ENCODE results near the gene HSF5.
A peak's percentile ranks its signal among the peaks of the same experiment; 100 is the strongest.

HSF5 gene

DNA sequence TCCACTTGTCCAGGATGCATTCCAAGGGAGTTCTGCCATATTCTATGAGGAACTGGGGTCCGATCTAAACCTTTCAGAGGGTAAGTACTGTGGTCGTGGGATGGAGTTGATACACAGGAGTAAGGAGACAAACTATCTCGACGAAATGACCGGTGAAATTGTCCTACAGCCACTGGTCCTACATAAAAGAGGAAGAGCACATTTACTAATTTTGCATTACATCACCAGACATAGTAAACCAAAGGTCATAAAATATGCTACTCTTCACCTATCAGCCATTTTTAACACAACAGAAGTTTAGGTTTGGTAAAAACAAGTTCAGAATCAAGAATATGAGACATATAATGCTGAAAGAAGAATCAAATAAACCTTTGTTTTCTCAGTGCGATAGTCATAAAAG, 8.1 kb downstream of the HSF5 start:
- no peak for DNase-seq

DNA sequence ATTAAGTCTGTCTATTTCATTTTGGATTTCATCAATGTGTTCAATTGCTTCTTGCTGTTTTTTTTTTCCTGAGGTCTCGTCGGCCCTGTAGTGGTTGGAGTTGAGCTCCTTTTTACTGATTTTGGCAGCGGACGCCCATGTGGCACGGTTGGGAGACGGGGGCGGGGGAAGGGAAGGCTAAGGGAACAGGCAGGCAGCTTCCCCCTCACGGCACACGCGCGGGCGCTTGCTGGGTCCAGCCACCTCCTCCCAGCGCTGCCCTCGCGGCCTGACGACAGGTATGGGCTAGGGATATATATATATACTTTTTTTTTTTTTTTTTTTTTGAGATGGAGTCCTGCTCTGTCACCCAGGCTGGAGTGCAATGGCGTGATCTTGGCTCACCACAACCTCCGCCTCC, 11.4 kb downstream of the HSF5 start:
- DNase-seq: no peak

DNA sequence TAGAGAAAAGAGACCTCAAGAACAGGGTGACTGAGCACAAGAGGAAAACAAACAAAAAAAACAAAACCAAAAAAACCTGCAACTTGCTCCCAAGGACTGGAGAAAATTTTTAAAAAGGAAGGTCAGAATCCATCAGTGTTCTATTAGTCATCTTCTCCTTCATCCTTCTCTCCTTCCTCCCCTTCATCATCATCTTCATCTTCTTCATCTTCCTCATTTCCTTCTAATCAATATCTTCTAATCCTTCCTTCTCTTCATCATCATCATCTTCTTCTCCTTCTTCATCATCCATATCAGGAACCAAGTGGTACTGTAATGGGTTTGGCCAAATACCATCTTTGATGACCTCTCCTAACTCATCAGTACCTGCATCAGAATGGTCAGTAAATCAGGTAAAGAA, 12.2 kb downstream of the HSF5 start:
- DNase-seq: no peak

DNA sequence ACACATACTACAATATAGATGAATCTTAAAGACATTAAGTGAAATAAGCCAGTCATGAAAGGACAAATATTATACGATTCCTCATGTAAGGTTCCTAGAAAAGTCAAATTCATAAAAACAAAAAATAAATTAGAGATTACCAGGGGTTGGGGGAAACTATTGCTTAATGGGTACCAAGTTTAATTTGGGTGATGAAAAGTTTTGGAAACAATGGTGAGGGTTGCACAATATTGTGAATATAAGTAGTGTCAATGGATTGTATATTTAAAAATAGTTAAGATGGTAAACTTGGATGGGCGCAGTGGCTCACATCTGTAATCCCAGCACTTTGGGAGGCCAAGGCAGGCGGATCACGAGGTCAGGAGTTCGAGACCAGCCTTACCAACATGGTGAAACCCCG, 17.9 kb downstream of the HSF5 start:
- no peak for DNase-seq

GRCh38 chr17:58468944-58469343, 19.3 kb downstream of the HSF5 start:
- no peak for DNase-seq

- no peak for DNase-seq
These were observed 32.7 kb downstream of the HSF5 start for GRCh38 chr17:58455491-58455890.

GRCh38 chr17:58452738-58453137, 35.5 kb downstream of the HSF5 start:
- DNase-seq: no peak

DNA sequence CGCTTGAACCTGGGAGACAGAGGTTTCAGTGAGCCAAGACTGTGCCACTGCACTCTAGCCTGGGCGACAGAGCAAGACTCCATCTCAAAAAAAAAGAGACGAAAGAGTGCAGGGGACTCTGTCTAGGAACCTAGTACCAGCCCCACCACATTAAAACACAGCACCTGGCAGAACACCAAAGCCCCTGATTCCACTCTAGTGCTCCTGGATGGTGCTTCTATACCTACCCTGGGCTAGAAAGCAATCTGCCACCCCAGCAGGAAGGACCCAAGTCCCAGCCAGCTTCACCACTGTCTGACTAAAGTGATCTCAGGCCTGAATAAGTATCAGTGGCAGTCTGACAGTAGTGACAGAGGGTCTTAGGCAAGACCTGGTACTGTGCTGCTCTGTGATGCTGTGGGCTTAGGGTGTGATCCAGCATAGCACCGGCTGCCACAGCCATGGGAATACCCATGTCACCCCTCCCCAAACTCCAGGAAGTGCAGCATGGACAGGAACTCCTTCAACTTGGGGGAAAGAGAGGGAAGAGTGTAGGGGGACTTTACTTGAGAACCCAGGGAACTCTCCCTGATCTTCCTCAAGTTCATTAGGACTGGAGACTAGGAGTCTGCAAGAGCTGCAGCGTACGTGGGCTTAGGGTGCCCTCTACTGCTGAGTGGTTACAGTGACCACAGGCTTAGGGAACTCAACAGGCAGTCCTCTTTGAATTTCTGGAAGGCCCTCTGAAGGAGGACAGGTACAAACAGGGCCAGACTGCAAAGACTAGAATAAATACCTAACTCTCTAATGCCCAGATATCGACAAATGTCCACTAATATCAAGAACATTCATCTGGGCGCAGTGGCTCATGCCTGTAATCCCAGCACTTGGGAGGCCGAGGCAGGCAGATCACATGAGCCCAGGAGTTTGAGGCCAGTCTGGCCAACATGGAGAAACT, 40.9 kb downstream of the HSF5 start:
- DNase-seq: peak; percentile 56

DNA sequence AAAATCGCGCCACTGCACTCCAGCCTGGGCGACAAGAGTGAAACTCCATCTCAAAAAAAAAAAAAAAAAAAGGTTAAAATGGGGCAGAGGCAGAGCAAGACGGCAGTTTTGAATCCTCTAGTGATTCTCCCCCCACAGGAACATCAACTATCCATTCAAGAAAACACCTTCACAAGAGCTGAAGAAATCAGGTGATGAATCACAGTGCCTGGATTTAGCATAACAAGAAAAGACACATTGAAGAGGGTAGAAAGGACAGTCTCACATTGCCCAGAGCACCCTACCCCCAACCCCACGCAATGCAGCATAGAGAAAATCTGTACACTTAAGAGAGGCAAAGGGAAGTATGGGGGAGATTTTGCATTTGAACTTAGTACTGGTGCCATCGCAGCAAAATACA, 42.1 kb downstream of the HSF5 start:
- no peak for DNase-seq

DNA sequence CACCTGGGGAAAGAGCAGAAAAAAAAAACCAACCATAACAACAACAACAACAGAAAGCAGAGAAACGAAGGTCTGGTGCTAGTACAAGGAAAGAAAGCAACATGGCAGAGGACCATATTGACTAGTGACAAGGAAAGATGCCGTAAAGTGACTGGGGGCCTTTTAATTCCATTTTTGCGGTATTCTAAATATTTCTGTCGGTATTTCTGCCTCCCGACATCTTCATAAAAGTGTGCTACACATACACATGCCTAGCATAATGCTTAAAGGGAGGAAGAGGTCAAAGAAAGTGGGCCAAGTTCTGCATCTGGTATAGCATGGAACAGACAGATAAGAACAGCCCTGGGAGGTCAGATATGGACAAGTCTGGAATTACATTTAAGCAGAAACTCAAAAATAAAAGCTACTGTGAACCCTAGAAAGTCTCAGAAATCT, 51.4 kb downstream of the HSF5 start:
- DNase-seq: no peak

- DNase-seq: no peak
These were observed 52.0 kb downstream of the HSF5 start for GRCh38 chr17:58436245-58436644.

DNA sequence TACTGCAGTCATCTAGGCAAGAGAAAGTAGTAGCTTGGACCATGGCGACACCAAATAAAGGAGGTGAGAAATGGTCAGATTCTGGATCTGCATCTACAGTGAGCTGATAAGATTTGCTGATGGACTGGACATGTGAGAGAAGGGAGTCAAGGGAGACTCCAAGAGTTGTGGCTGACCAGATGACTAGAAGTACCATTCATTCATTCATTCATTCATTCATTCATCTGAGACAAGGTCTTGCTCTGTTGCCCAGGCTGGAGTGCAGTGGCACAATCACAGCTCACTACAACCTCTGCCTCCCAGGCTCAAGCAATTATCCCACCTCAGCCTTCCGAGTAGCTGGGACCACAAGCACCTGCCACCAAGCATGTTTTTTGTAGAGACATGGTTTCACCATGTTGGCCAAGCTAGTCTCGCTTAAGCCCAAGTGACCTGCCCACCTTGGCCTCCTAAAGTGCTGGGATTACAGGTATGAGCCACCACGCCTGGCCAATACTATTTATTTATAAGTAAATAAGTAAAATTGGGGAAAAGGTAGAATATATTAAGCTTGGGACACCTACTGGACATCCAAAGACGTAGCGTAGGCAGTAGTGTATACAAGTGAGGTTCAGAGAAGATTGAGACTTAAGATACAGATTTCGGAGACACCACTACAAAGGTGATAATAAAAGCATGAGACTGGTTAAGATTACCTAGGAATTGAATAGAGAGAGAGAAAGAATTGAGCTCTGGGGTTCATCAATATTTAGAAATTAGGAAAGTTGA, 55.2 kb downstream of the HSF5 start:
- no peak for DNase-seq

GRCh38 chr17:58427807-58428206, 60.4 kb downstream of the HSF5 start:
- no peak for DNase-seq

DNA sequence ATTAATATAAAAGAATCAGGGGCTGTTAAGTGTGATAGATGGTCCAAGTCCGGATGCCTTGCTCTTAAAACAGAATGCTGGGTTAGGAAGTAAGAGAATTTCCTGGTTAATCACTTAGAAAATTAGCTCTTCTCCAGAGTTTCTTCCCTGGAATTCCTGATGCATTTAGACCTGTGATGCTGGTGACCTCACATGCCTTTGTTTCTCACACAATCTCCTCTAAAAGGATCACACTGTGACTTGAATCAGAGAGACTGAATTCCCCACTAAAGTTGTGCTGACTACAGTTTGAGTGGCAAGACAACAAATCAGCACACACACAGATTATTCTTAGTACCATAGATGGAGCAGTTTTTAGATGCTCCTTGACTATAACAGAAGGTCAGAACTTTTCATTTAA, 66.5 kb downstream of the HSF5 start:
- no peak for DNase-seq

- DNase-seq: no peak
These were observed 67.4 kb downstream of the HSF5 start for GRCh38 chr17:58420827-58421226.

DNA sequence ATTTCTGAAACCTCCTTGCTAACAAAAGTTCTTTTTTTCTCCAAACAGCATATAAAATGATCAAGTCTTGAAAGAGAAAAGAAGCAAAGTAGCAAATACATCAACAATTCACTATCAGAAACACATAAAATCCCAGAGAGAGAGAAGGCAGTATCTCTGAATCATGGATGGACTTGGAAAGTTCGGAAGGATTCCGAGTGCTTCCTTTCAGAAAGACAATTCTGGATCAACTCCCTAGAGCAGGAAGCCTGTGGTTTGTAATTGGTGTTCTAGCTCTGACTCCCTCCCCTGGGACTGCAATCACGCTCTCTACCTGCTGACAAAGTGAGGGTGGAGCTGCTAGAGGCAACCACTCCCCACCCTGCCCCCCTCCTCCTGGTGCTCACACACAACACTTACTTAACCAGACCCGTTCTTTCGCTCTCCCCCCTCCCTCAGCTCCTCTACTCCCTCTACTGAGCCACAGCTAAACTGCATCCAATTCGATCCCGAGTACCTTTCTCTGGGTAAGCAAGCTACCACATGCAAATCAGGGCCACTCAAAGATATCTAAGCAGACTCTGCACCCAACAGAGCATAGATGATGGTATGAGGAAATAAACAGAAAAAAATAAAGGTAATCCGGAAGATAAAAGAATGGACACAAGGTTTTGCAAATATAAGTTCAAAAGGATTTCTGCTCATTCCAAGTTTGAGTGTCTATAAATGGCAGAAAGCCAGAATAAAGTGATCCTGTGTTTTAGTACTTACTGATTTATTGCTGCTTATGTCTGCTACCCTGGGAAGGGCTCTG, 70.7 kb downstream of the HSF5 start, which contains the start of gene RNF43:
Gene RNF43 (minus strand): TSS at position 235 of the 793 bp plus-strand sequence. CDS start 1,957 bp downstream, outside the sequence.
- peak; percentile 87 for DNase-seq

DNA sequence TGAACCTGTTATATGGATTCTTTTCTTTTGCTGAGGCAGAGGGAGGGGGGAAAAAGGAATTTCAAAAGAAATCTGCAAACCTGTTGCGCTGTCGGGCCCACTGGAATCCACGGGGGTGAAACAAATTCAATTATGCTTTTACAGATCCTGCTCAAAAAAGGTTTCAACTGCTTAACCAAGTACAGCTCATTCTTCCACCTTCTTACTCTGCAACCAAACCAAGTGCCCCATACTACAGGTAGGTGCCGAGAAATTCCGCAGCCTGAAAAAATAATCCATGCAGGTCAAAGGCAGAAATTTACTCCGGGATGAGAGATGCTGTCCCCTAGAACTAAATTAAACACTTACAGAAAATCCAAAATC, 71.3 kb downstream of the HSF5 start:
- DNase-seq: no peak

GRCh38 chr17:58416396-58416795, 71.8 kb downstream of the HSF5 start:
- no peak for DNase-seq

GRCh38 chr17:58415371-58416055, 72.7 kb downstream of the HSF5 start:
- no peak for DNase-seq

GRCh38 chr17:58414596-58414997, 73.6 kb downstream of the HSF5 start:
- no peak for DNase-seq

GRCh38 chr17:58413684-58414083, 74.5 kb downstream of the HSF5 start:
- no peak for DNase-seq

DNA sequence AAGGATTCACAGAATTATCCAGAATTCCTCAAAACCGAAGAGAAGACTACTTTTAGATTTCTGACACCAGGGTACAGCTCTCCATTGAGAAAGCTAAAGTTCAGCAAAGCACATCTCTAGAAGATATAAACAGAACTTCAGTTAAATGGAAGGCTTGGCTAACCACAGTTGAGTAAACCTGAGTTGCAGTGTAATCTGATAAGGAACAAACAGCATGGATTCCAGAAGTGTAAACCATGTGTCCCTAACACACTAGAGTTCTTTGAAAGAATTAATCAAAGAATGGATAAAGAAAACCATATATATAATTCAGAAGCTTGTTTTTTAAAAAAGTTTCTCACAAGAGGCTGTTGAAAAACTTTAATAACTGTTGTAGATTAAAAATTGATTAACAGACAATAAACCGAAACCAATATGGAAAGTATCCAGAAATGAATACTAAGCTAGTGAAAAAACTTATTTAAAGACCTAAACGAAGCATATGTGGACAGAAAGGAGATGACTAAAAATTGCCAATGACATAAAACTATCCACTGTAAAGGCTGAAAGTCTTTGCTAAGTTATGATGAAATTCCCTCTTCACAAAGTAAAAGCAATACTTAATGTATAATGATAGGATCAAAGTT, 75.1 kb downstream of the HSF5 start:
- DNase-seq: no peak
